ENCODE data around the gene ARID4A.
A peak's percentile ranks its signal among the peaks of the same experiment; 100 is the strongest.
"Not testable (repeated sequence)": the region's sequence is repeated elsewhere in the genome, so short reads cannot be mapped to it uniquely, and the experiment has no call there.

ARID4A gene

GRCh38 chr14:58288106-58288792 is 10.1 kb upstream of the ARID4A start:
- no peak for DNase-seq (ENCODE audit: low read depth in 2 of 2)

GRCh38 chr14:58291646-58292045 is 6.7 kb upstream of the ARID4A start:
- DNase-seq (ENCODE audit: low read depth in 2 of 2) = no peak

GRCh38 chr14:58292187-58292586 is 6.2 kb upstream of the ARID4A start:
- no peak for DNase-seq (ENCODE audit: low read depth in 2 of 2)

- no peak for DNase-seq (ENCODE audit: low read depth in 2 of 2)
These were observed 4.2 kb upstream of the ARID4A start for GRCh38 chr14:58294201-58294600.

- no peak for DNase-seq (ENCODE audit: low read depth in 2 of 2)
These were observed 1.6 kb upstream of the ARID4A start for GRCh38 chr14:58296726-58297125.

GRCh38 chr14:58297412-58297761 is 968 bp upstream of the ARID4A start:
- DNase-seq (ENCODE audit: low read depth in 2 of 2) = no peak

- peak; percentile 96 to 98 for DNase-seq (ENCODE audit: low read depth in 2 of 2)
These were observed 436 bp upstream of the ARID4A start for GRCh38 chr14:58297762-58298476.

GRCh38 chr14:58299401-58300330 is 1.3 kb downstream of the ARID4A start:
- no peak for DNase-seq (ENCODE audit: low read depth in 2 of 2)

- no peak for DNase-seq (ENCODE audit: low read depth in 2 of 2)
These were observed 3.1 kb downstream of the ARID4A start for GRCh38 chr14:58301416-58301815.

GRCh38 chr14:58305730-58306129 is 7.4 kb downstream of the ARID4A start:
- DNase-seq (ENCODE audit: low read depth in 2 of 2) = no peak

- DNase-seq (ENCODE audit: low read depth in 2 of 2) = no peak
These were observed 9.4 kb downstream of the ARID4A start for GRCh38 chr14:58307597-58308316.

GRCh38 chr14:58309086-58309485 is 10.7 kb downstream of the ARID4A start:
- no peak for DNase-seq (ENCODE audit: low read depth in 2 of 2)

GRCh38 chr14:58313699-58314098 is 15.3 kb downstream of the ARID4A start:
- no peak for DNase-seq (ENCODE audit: low read depth in 2 of 2)

- DNase-seq (ENCODE audit: low read depth in 2 of 2) = no peak
These were observed 17.3 kb downstream of the ARID4A start for GRCh38 chr14:58315606-58316005.

GRCh38 chr14:58327019-58327418 is 28.7 kb downstream of the ARID4A start:
- DNase-seq (ENCODE audit: low read depth in 2 of 2) = no peak

- DNase-seq (ENCODE audit: low read depth in 2 of 2) = peak; percentile 69 to 79
These were observed 32.8 kb downstream of the ARID4A start for GRCh38 chr14:58331111-58331510.

- DNase-seq (ENCODE audit: low read depth in 2 of 2) = no peak
These were observed 34.2 kb downstream of the ARID4A start for GRCh38 chr14:58332561-58332960.

GRCh38 chr14:58339666-58340065 is 41.3 kb downstream of the ARID4A start:
- not testable (repeated sequence) for DNase-seq (ENCODE audit: low read depth in 2 of 2)

GRCh38 chr14:58341152-58341748 is 42.9 kb downstream of the ARID4A start:
- no peak for DNase-seq (ENCODE audit: low read depth in 2 of 2)

- DNase-seq (ENCODE audit: low read depth in 2 of 2) = not testable (repeated sequence)
These were observed 45.2 kb downstream of the ARID4A start for GRCh38 chr14:58343535-58343934.

All from activated CD8-positive, alpha-beta memory T cell treated with anti-CD3 and anti-CD28 coated beads for 4 hours (primary cell).